ENCODE measurements around the gene MCF2L2.

GRCh38 chr3:183267140-183267539 is 161.3 kb downstream of the MCF2L2 start:
- TF ChIP-seq POLR2A (IDR thresholded peaks at IDR 0.05; ENCODE audit: low read length): no peak
- TF ChIP-seq RAD21 (conservative IDR thresholded peaks at IDR 0.05 in 1 of 2, IDR thresholded peaks at IDR 0.05 in 1 of 2): no peak
- no peak for TF ChIP-seq CTCF (IDR thresholded peaks at IDR 0.05)
- no peak for TF ChIP-seq RCOR1 (IDR thresholded peaks at IDR 0.05; ENCODE audit: low read depth, low read length)
- no peak for TF ChIP-seq PHF8 (IDR thresholded peaks at IDR 0.05; ENCODE audit: borderline replicate concordance, low read depth)
- TF ChIP-seq TFCP2L1 (CRISPR knock-in tag; IDR thresholded peaks at IDR 0.05): no peak
- no peak for TF ChIP-seq USF2 (IDR thresholded peaks at IDR 0.05)
- no peak for TF ChIP-seq CHD4 (IDR thresholded peaks at IDR 0.05; ENCODE audit: borderline replicate concordance)
- no peak for TF ChIP-seq CEBPB (IDR thresholded peaks at IDR 0.05)
- no peak for TF ChIP-seq MAX (IDR thresholded peaks at IDR 0.05)
- no peak for TF ChIP-seq NR3C1 (IDR thresholded peaks at IDR 0.05)
- TF ChIP-seq RNF2 (IDR thresholded peaks at IDR 0.05; ENCODE audit: borderline replicate concordance, low read depth): no peak
- TF ChIP-seq MAFK (IDR thresholded peaks at IDR 0.05; ENCODE audit: partially characterized antibody): no peak
